Parathyroid adenoma (tissue), 2 donors: Measurements from ENCODE around the gene ROBO1.

Experiments
- H2AFZ ChIP-seq: fragments of 300-600 bp; sonication (generic); one replicate; pipeline ENCODE4 v1.7.0; 2017; ENCODE audit warnings: antibody characterized with exemption, mild to moderate bottlenecking
- H3K27ac ChIP-seq: fragments of 300-600 bp; sonication (generic); one replicate; pipeline ENCODE4 v1.7.0; 2017
- H3K27me3 ChIP-seq: fragments of 300-600 bp; sonication (generic); one replicate; pipeline ENCODE4 v1.7.0; 2017; ENCODE audit warnings: low read length; ENCODE audit not compliant: control insufficient read depth, insufficient read depth
- H3K36me3 ChIP-seq: fragments of 300-600 bp; sonication (generic); one replicate; pipeline ENCODE4 v1.7.0; 2017; ENCODE audit warnings: low read length; ENCODE audit not compliant: control insufficient read depth, insufficient read depth
- H3K4me1 ChIP-seq: fragments of 300-600 bp; sonication (generic); one replicate; pipeline ENCODE4 v1.7.0; 2017; ENCODE audit warnings: control low read depth
- H3K4me2 ChIP-seq: fragments of 300-600 bp; sonication (generic); one replicate; pipeline ENCODE4 v1.7.0; 2017; ENCODE audit warnings: low read length
- H3K4me3 ChIP-seq: fragments of 300-600 bp; sonication (generic); one replicate; pipeline ENCODE4 v1.7.0; 2017; ENCODE audit warnings: low read depth, low read length
- H3K79me2 ChIP-seq: fragments of 300-600 bp; sonication (generic); one replicate; pipeline ENCODE4 v1.7.0; 2017; ENCODE audit warnings: control low read depth
- H3K9ac ChIP-seq: fragments of 300-600 bp; sonication (generic); one replicate; pipeline ENCODE4 v1.7.0; 2017; ENCODE audit warnings: mild to moderate bottlenecking
- H3K9me3 ChIP-seq: fragments of 300-600 bp; sonication (generic); one replicate; pipeline ENCODE4 v1.7.0; 2017; ENCODE audit warnings: low read length; ENCODE audit not compliant: control insufficient read depth
- CTCF ChIP-seq: fragments of 300-600 bp; sonication (generic); IDR thresholded peaks from one replicate; pipeline ENCODE4 v1.7.0; 2017; ENCODE audit warnings: antibody characterized with exemption, mild to moderate bottlenecking
- donor health status: primary hyperparathyroidism.

ROBO1 gene

DNA sequence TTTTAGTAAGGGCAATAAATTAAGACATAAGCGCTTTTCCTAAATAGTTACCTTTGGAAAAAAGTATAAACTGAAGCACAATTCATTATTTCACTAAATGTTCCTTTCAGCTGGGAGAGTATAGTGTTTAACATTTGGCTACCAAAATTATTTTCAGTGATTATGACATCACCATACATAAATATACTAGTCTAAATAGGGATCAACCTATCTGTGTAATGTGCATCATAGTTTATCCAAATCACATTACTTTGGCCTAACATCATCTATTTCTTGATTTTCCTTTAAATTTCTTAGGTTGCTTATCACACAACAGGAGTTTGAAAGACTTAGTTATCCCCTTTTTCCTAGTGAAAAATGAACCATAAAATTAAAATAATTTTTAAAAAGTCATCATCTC, 738.9 kb downstream of the ROBO1 start:
- H3K79me2 ChIP-seq = no peaks in the 10 kb centered on the region
- no peak overlapping the region for H2AFZ ChIP-seq
- H3K36me3 ChIP-seq = no peaks in the 10 kb centered on the region
- no peaks in the 10 kb centered on the region for H3K4me1 ChIP-seq
- TF ChIP-seq CTCF = no peak
- H3K4me3 ChIP-seq = no peak overlapping the region
- no peak overlapping the region for H3K4me2 ChIP-seq
- no peaks in the 10 kb centered on the region for H3K27me3 ChIP-seq
- no peaks in the 10 kb centered on the region for H3K9me3 ChIP-seq
- no peak overlapping the region for H3K9ac ChIP-seq
- H3K27ac ChIP-seq = no peak overlapping the region

- Histone ChIP-seq H3K27me3 (no peaks in the 10 kb centered on the region), H3K36me3 (no peaks in the 10 kb centered on the region), H3K4me3 (no peak overlapping the region), H3K4me2 (no peak overlapping the region), H3K79me2 (no peaks in the 10 kb centered on the region), H3K4me1 (no peaks in the 10 kb centered on the region), H2AFZ (no peak overlapping the region), H3K9ac (no peak overlapping the region), H3K9me3 (no peaks in the 10 kb centered on the region), H3K27ac (no peak overlapping the region)
- no peak for TF ChIP-seq CTCF
Observed at GRCh38 chr3:79027593-79027992, 740.2 kb downstream of the ROBO1 start.

DNA sequence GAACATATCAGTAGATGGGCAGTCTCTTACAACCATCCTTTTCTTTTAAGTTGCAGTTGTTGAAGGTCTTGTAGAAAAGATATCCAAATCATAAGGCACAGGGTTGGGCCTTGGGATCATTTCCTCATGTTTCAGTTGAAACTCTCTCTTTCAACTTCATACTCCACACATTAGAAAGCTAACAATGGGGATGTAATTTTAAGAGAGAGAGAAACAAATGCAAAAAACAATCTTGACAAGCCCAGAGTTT, 747.9 kb downstream of the ROBO1 start:
- TF ChIP-seq CTCF = no peak
- Histone ChIP-seq H2AFZ (peak overlapping the region; percentile 73), H3K4me1 (peaks cover 4% of the 10 kb centered on the region), H3K27me3 (no peaks in the 10 kb centered on the region), H3K9me3 (no peaks in the 10 kb centered on the region), H3K4me3 (peak overlapping the region; percentile 61), H3K79me2 (no peaks in the 10 kb centered on the region), H3K27ac (peak overlapping the region; percentile 89), H3K9ac (no peak overlapping the region), H3K4me2 (peak overlapping the region; percentile 78), H3K36me3 (no peaks in the 10 kb centered on the region)

DNA sequence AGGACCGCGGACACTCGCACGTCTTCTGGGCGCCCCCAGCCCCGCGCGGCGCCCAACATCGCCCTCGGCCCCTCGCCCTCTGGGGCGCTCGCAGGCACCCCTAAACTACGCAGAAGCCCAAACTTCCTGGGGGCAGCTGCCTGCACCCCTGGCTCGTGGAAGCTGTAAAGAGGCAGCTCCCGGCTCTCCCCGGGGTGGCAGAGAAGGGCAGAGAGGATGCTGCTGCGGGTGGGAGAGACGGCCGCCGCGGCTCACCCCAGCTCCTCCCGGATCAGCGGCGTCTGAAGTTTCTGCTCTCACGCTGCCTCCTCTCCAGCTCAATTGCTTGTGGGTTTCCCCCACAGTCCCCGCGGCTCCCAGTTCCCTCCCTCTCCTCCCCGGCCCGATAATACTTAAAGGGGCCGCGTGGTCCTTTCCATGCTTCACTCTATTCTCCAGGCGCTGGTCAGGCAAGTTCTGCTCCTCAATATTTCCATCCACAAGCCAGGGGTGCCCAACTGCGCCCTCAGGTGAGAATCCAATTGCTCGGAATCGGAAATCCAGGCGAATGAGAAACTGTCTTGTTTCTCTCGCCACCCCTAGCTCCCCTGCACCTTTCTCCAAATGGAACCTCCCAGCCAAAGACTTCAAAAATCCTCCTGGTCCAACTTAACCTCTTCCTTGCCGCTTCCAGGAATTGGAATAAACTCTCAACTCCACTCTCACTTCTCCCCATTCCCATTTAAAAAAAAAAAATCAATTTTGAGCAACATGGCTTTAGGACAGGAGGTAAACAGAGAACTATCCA, 748.5 kb downstream of the ROBO1 start:
- H3K9ac ChIP-seq = no peak overlapping the region
- peak overlapping the region; percentile 78 for H3K4me2 ChIP-seq

More for the DNA sequence above, 748.5 kb downstream of the ROBO1 start:
- Histone ChIP-seq H3K79me2 (no peaks in the 10 kb centered on the region), H3K4me1 (peaks cover 4% of the 10 kb centered on the region), H3K27me3 (no peaks in the 10 kb centered on the region), H3K36me3 (no peaks in the 10 kb centered on the region), H3K27ac (peak overlapping the region; percentile 89), H3K9me3 (no peaks in the 10 kb centered on the region), H2AFZ (peak overlapping the region; percentile 73), H3K4me3 (peak overlapping the region; percentile 61)
- TF ChIP-seq CTCF = no peak
